Natural killer cell (primary cell): ENCODE measurements around the gene ENDOU. TPM values are rescaled to one million over a fixed set of nuclear protein-coding genes. Genes with fewer than 3 reads are reported as not detected.

Experiments
- ATAC-seq, 3 donors: fragments of 150-1000 bp in 2 of 3; fragments of 200-7000 bp in 1 of 3; cut with Tn5 transposase; 1 replicate in 1 of 3; 2 replicates in 2 of 3; pipeline ENCODE4 v1.10.0; 2021; ENCODE audit warnings: mild to moderate bottlenecking in 2 of 3, moderate library complexity in 2 of 3
- DNase-seq, 2 donors: peaks; one replicate each; pipeline versions ENCODE4 v3.0.0 to v3.0.0-alpha.2; 2013 to 2021; ENCODE audit warnings: mixed read lengths in 1 of 2
- H3K27ac ChIP-seq: one replicate; pipeline ENCODE4 v1.5.1; 2013; ENCODE audit warnings: mild to moderate bottlenecking, low read length
- H3K27me3 ChIP-seq: one replicate; pipeline ENCODE4 v1.6.1; 2013; ENCODE audit warnings: low read length; ENCODE audit not compliant: control insufficient read depth, insufficient read depth
- H3K36me3 ChIP-seq: one replicate; pipeline ENCODE4 v1.6.1; 2013; ENCODE audit warnings: low read length; ENCODE audit not compliant: control insufficient read depth, insufficient read depth
- H3K4me1 ChIP-seq: one replicate; pipeline ENCODE4 v1.6.1; 2013; ENCODE audit warnings: low read length; ENCODE audit not compliant: control insufficient read depth, insufficient read depth
- H3K4me3 ChIP-seq: one replicate; pipeline ENCODE4 v1.5.1; 2013; ENCODE audit warnings: low read length
- H3K9me3 ChIP-seq: one replicate; pipeline ENCODE4 v1.6.1; 2013; ENCODE audit warnings: low read length; ENCODE audit not compliant: control insufficient read depth, insufficient read depth
- H3K27ac Mint-ChIP-seq, 2 donors: one replicate each; pipeline ENCODE4 v1.8.0; 2022; ENCODE audit warnings: mild to moderate bottlenecking in 2 of 2, mixed read lengths in 2 of 2, moderate library complexity in 1 of 2
- H3K27me3 Mint-ChIP-seq, 2 donors: one replicate each; pipeline ENCODE4 v1.8.0; 2022; ENCODE audit warnings: low read depth in 2 of 2, mixed read lengths in 2 of 2
- H3K36me3 Mint-ChIP-seq: one replicate; pipeline ENCODE4 v1.8.0; 2022; ENCODE audit warnings: mixed read lengths
- H3K4me1 Mint-ChIP-seq, 2 donors: one replicate each; pipeline ENCODE4 v1.8.0; 2022; ENCODE audit warnings: mixed read lengths in 2 of 2
- H3K4me3 Mint-ChIP-seq: one replicate; pipeline ENCODE4 v1.8.0; 2022; ENCODE audit warnings: mild to moderate bottlenecking, moderate library complexity, mixed read lengths
- H3K9me3 Mint-ChIP-seq, 2 donors: one replicate each; pipeline ENCODE4 v1.8.0; 2022; ENCODE audit warnings: mixed read lengths in 2 of 2
- WGBS: methylation state at CpG from one replicate; pipeline ENCODE4 v1.1.7; 2013; ENCODE audit warnings: missing lambda C conversion rate; ENCODE audit not compliant: insufficient coverage; 5-methylcytosine and 5-hydroxymethylcytosine counted together
- intact Hi-C: fragments of 100-400 bp; cut with micrococcal nuclease; formaldehyde crosslinking; loops from one replicate; pipeline ENCODE4 v1.14.2; 2022
- total RNA-seq, 4 donors: library from RNA; stranded (reverse); fragments of 120-200 nt in 1 of 4; gene quantifications; one replicate each; pipeline versions ENCODE4 v1.2.3 to v1.2.4, GENCODE V29; 2013 to 2022
- TF ChIP-seq, protein P1 (sequence below): fragments of 200-600 bp; IDR thresholded peaks from one replicate; pipeline ENCODE4 v1.8.0; 2022; ENCODE audit warnings: antibody characterized with exemption

The ENDOU gene
- total RNA-seq, 3 donors from 2014 or later (not counting 1 experiment from before 2014, with no cell fraction given) = 0.20 to 0.41 (median 0.24) TPM

DNA sequence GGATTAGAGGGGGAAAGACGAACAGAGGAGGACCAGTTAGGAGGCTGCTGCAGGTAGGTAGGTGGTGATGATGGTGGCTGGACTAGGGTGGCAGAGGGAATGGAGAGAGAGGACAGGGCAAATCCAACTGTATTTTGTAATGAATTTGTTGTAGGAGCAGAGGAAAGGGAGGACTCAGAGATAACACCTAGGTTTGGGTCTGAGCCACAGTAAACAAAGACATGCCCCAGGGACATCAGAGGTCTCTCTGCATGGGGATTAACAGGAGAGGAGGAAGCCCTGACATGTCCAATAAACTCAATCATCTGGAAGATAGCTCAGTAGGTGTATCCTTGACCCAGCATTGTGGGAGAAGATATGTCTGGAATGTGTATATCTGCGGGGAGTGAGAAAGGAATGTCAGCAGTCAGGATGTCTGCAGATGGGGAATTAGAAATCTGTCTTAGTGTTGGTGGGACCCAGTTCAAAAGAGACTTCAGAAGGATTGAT lies 43.1 kb upstream of the ENDOU start:
- H3K27ac ChIP-seq = no peak overlapping the region
- H3K4me3 ChIP-seq = no peak overlapping the region
- ATAC-seq (no peak), DNase-seq (no peak)
- intact Hi-C loops = no loop called here
- Mint-ChIP-seq H3K27me3 (peaks cover 5 to 7% of the 10 kb centered on the region in 2 donors), H3K4me1 (peaks cover 0 to 4% of the 10 kb centered on the region in 2 donors), H3K4me3 (no peak overlapping the region), H3K27ac (no peak overlapping the region), H3K36me3 (no peaks in the 10 kb centered on the region), H3K9me3 (no peaks in the 10 kb centered on the region)
- WGBS = 92% methylated on average over 2 of the region's 2 CpGs
- TF ChIP-seq, protein P1, sequence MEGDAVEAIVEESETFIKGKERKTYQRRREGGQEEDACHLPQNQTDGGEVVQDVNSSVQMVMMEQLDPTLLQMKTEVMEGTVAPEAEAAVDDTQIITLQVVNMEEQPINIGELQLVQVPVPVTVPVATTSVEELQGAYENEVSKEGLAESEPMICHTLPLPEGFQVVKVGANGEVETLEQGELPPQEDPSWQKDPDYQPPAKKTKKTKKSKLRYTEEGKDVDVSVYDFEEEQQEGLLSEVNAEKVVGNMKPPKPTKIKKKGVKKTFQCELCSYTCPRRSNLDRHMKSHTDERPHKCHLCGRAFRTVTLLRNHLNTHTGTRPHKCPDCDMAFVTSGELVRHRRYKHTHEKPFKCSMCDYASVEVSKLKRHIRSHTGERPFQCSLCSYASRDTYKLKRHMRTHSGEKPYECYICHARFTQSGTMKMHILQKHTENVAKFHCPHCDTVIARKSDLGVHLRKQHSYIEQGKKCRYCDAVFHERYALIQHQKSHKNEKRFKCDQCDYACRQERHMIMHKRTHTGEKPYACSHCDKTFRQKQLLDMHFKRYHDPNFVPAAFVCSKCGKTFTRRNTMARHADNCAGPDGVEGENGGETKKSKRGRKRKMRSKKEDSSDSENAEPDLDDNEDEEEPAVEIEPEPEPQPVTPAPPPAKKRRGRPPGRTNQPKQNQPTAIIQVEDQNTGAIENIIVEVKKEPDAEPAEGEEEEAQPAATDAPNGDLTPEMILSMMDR = no peak
- no peaks in the 10 kb centered on the region for H3K36me3 ChIP-seq
- H3K4me1 ChIP-seq = peaks cover 17% of the 10 kb centered on the region
- no peaks in the 10 kb centered on the region for H3K9me3 ChIP-seq
- H3K27me3 ChIP-seq = no peaks in the 10 kb centered on the region

DNA sequence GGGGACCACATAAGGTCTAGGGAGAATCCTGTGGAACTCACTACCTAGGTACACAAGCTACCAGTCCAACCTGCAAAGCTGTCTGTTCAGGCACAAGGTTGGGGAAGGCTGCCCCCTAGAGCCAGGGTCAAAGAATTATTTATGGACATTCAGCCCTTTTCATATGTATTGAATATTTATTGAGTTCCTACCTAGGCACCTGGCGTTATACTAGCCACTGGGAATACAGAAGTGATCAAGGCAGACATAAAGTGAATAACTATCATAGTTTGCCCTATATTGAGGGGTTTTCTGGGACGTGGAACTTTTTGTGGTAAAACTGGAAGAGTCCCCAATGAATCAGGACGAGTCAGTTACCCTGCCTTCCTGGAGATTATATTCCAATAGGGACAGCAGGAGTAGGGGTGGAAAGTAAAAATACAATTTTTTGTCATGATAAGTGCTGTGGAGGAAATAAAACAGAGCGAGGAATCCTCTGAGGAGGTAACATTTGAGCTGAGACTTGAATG lies 42.0 kb upstream of the ENDOU start:
- H3K27me3 Mint-ChIP-seq = peaks cover 4 to 5% of the 10 kb centered on the region in 2 donors
- H3K36me3 Mint-ChIP-seq = no peaks in the 10 kb centered on the region
- H3K36me3 ChIP-seq = no peaks in the 10 kb centered on the region
- no peaks in the 10 kb centered on the region for H3K4me1 Mint-ChIP-seq
- intact Hi-C loops = loop anchor here (1.0 kb wide), 1 partner anchor 52 kb away; no protein-coding TSS in a partner anchor
- H3K4me1 ChIP-seq = peaks cover 12% of the 10 kb centered on the region
- no peaks in the 10 kb centered on the region for H3K9me3 ChIP-seq
- ATAC-seq = peak; percentile 68 to 78 (median 71)
- no peaks in the 10 kb centered on the region for H3K9me3 Mint-ChIP-seq
- no peak overlapping the region for H3K4me3 Mint-ChIP-seq
- H3K27ac ChIP-seq = no peak overlapping the region
- no peaks in the 10 kb centered on the region for H3K27me3 ChIP-seq
- WGBS = 50% methylated on average over 4 of the region's 4 CpGs
- H3K4me3 ChIP-seq = no peak overlapping the region
- peak; percentile 47 to 83 for DNase-seq
- TF ChIP-seq, protein P1 = peak; percentile 69
- no peak overlapping the region for H3K27ac Mint-ChIP-seq

DNA sequence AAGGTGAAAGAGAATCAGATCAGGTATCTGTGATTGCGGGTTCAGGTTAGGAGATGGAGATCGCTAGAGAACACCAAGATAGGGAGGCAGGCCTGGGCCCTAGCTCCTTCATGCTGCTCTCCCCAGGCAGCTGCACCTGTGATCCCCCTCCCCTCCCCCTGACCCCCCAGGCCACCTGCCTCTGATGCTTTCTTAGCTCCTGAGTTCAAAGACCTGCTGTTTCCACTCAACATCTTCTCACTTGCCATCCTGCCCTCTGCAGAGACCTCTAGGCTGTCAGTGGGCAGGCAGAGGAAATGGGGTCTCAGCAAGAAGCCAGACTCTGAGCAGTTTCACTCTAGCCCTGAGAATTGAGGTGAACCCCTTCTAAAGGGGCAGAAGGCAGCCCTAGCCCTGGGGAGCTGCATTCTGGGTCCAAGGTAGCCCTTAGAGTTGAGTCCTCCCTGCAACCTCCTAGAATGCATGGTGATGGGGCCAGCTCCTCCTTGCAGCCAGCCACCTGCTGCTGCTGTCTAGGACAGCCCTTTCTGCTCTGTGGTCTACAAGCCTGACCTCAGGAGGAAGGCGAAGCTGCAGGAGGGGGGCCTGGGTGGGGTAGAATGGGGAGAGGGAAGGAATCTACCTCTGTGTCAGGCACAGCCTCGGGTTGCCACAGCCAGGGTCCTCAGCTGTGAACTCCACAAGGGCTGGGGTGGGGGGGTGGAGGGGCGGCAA lies 41.4 kb upstream of the ENDOU start:
- ATAC-seq = peak; percentile 2 to 57 (median 36)
- intact Hi-C loops = loop anchor here (1.0 kb wide), 1 partner anchor 51 kb away; no protein-coding TSS in a partner anchor
- TF ChIP-seq, protein P1 = no peak
- Histone ChIP-seq H3K27ac (no peak overlapping the region), H3K4me1 (peaks cover 12% of the 10 kb centered on the region), H3K9me3 (no peaks in the 10 kb centered on the region), H3K4me3 (no peak overlapping the region), H3K36me3 (no peaks in the 10 kb centered on the region), H3K27me3 (no peaks in the 10 kb centered on the region)
- no peak overlapping the region for H3K4me3 Mint-ChIP-seq
- DNase-seq = no peak
- WGBS = 32% methylated on average over 5 of the region's 5 CpGs
- H3K36me3 Mint-ChIP-seq = no peaks in the 10 kb centered on the region
- H3K27me3 Mint-ChIP-seq = peaks cover 4 to 5% of the 10 kb centered on the region in 2 donors
- H3K9me3 Mint-ChIP-seq = no peaks in the 10 kb centered on the region
- H3K4me1 Mint-ChIP-seq = no peaks in the 10 kb centered on the region
- no peak overlapping the region for H3K27ac Mint-ChIP-seq
